ENCODE data around the gene FGFBP1. TPM values are rescaled to one million over a fixed set of nuclear protein-coding genes. Genes with fewer than 3 reads are reported as not detected.
A peak's percentile ranks its signal among the peaks of the same experiment; 100 is the strongest.

FGFBP1 gene
- total and polyA plus RNA-seq, 2 of the 4 experiments (the other 2 are of a cell fraction), result under 0.01 TPM; not detected in 1

DNA sequence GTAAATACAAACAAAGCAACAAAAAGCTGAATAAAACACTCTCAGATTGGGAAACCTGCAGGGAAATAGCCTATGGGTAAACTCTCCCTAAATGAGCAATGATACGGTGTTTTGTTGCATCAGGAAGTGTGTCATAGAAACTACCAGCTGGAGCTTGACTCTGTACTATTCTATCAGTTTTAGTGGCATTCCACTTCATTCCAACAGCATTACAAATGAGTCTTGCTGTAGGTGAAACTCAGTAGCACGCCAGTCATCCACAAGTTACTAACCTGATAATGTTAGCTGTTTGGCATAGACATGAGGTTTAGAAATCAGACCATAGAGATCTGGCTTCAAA is 24.9 kb downstream of the FGFBP1 start:
- no peak overlapping the region for H3K27ac ChIP-seq (ENCODE audit: insufficient read depth, low read length)
- no peaks in the 10 kb centered on the region; the same call in 1 of the 2 replicates for H3K9me1 ChIP-seq (ENCODE audit: insufficient read depth, low read length)
- no peak overlapping the region for H3K4me3 ChIP-seq (ENCODE audit: insufficient read depth, low read depth, low read length)
- TF ChIP-seq, protein P1, sequence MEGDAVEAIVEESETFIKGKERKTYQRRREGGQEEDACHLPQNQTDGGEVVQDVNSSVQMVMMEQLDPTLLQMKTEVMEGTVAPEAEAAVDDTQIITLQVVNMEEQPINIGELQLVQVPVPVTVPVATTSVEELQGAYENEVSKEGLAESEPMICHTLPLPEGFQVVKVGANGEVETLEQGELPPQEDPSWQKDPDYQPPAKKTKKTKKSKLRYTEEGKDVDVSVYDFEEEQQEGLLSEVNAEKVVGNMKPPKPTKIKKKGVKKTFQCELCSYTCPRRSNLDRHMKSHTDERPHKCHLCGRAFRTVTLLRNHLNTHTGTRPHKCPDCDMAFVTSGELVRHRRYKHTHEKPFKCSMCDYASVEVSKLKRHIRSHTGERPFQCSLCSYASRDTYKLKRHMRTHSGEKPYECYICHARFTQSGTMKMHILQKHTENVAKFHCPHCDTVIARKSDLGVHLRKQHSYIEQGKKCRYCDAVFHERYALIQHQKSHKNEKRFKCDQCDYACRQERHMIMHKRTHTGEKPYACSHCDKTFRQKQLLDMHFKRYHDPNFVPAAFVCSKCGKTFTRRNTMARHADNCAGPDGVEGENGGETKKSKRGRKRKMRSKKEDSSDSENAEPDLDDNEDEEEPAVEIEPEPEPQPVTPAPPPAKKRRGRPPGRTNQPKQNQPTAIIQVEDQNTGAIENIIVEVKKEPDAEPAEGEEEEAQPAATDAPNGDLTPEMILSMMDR (conservative IDR thresholded peaks at IDR 0.05; ENCODE audit: low read depth, low read length), result no peak
- TF ChIP-seq BHLHE40 (IDR thresholded peaks at IDR 0.05; ENCODE audit: low read depth, low read length) (peak; percentile 42; the same call in 1 of the 2 replicates), CHD1 (IDR thresholded peaks at IDR 0.05; ENCODE audit: low read depth, low read length) (no peak), NFE2L2 (IDR thresholded peaks at IDR 0.05; ENCODE audit: low read depth, low read length) (no peak), RCOR1 (IDR thresholded peaks at IDR 0.05; ENCODE audit: insufficient replicate concordance, low read length) (no peak), MXI1 (IDR thresholded peaks at IDR 0.05; ENCODE audit: borderline replicate concordance, low read depth, low read length) (no peak), SMC3 (IDR thresholded peaks at IDR 0.05; ENCODE audit: low read depth, low read length) (no peak), USF2 (IDR thresholded peaks at IDR 0.05; ENCODE audit: low read depth, low read length) (no peak), RFX5 (IDR thresholded peaks at IDR 0.05; ENCODE audit: low read depth, low read length) (no peak), MAFK (IDR thresholded peaks at IDR 0.05; ENCODE audit: low read depth, low read length) (0 out of 2 replicates have a peak, but pooled peaks have one; percentile 27), CEBPB (IDR thresholded peaks at IDR 0.05; ENCODE audit: low read depth, low read length) (peak; percentile 93), ELK1 (IDR thresholded peaks at IDR 0.05; ENCODE audit: borderline replicate concordance, low read depth, low read length) (no peak), FOS (IDR thresholded peaks at IDR 0.05; ENCODE audit: low read depth, low read length) (peak; percentile 40; the same call in 1 of the 2 replicates), MAZ (IDR thresholded peaks at IDR 0.05; ENCODE audit: borderline replicate concordance, low read depth, low read length) (no peak), POLR2A (IDR thresholded peaks at IDR 0.05; ENCODE audit: low read depth, low read length) (no peak), RAD21 (IDR thresholded peaks at IDR 0.05; ENCODE audit: low read length) (no peak)
- H4K8ac ChIP-seq (ENCODE audit: low read depth in 2 of 2, low read length in 2 of 2), result peak overlapping the region in 1 of 2 experiments; percentile 78; a peak in 2 of 4 replicates
- H4K20me1 ChIP-seq (ENCODE audit: insufficient read depth, low read length), result no peaks in the 10 kb centered on the region
- peak overlapping the region; percentile 78; the same call in 1 of the 2 replicates for H2BK20ac ChIP-seq (ENCODE audit: low read depth, low read length)
- no peak overlapping the region for H3K9ac ChIP-seq (ENCODE audit: low read depth, low read length)
- ChIA-PET CTCF (interaction anchor here (0.6 to 1.5 kb wide), 2 partner anchors 31 to 1567 kb away, joined by 3 to 4 read pairs; no protein-coding TSS in a partner anchor), POLR2A (ENCODE audit: unreplicated experiment) (no interaction called here)
- no peak overlapping the region; the same call in 1 of the 2 replicates for H3K56ac ChIP-seq (ENCODE audit: extremely low read depth, insufficient read depth, low read length)
- intact Hi-C loops (cut with micrococcal nuclease) (loop anchor here (2.0 kb wide), 1 partner anchor 19 kb away; no protein-coding TSS in a partner anchor), in situ Hi-C loops (cut with MboI; ENCODE audit: low sequenced_read_pairs) (no loop called here), dilution Hi-C loops (cut with HindIII; ENCODE audit: low sequenced_read_pairs, unreplicated experiment) (no loop called here)
- peak overlapping the region; percentile 77; the same call in 1 of the 3 replicates for H2BK15ac ChIP-seq (ENCODE audit: low read depth, low read length)
- no peak overlapping the region for H3K4ac ChIP-seq (ENCODE audit: low read depth, low read length)
- H3K14ac ChIP-seq (replicated peaks; ENCODE audit: low read depth, low read length), result no peak overlapping the region; the same call in 1 of the 2 replicates
- no peaks in the 10 kb centered on the region for H3K27me3 ChIP-seq (ENCODE audit: control insufficient read depth, insufficient read depth, low read length)
- WGBS, 2 experiments (ENCODE audit: extremely low coverage in 2 of 2, insufficient read length in 1 of 2), result no CpG with 5 or more reads among the region's 2 CpGs
- H4K91ac ChIP-seq (ENCODE audit: insufficient read depth, low read depth, low read length), result peak overlapping the region; percentile 18; the same call in 1 of the 2 replicates
- no peaks in the 10 kb centered on the region for H3K36me3 ChIP-seq (ENCODE audit: control insufficient read depth, insufficient read depth, low read length)
- H2AK9ac ChIP-seq (replicated peaks; ENCODE audit: low read depth, low read length, poor library complexity), result no peak overlapping the region
- H2AK5ac ChIP-seq (ENCODE audit: low read depth, low read length), result 0 out of 2 replicates have a peak overlapping the region, but pooled peaks have one; percentile 40
- H3K23ac ChIP-seq (ENCODE audit: low read depth, low read length), result no peak overlapping the region
- peak; percentile 94 for ATAC-seq (ENCODE audit: low read depth)
- peak overlapping the region; percentile 75; the same call in 1 of the 2 replicates for H3K18ac ChIP-seq (ENCODE audit: low read depth, low read length)
- peak overlapping the region; percentile 70 for H2BK5ac ChIP-seq (ENCODE audit: low read depth, low read length, poor library complexity, severe bottlenecking)
- peaks cover 2% of the 10 kb centered on the region; the same call in 1 of the 2 replicates for H3K9me3 ChIP-seq (ENCODE audit: control insufficient read depth, insufficient read depth, low read length)
- BruUV-seq (replicated peaks), result no TSS peak
- no peaks in the 10 kb centered on the region for H3K79me1 ChIP-seq (ENCODE audit: low read depth in 1 of 2, low read length in 2 of 2)
- H4K5ac ChIP-seq (ENCODE audit: low read depth, low read length), result no peak overlapping the region; the same call in 1 of the 2 replicates
- peak; percentile 97 for DNase-seq
- no peak overlapping the region for H2AFZ ChIP-seq (replicated peaks; ENCODE audit: low read length, poor library complexity)
- H2BK120ac ChIP-seq (ENCODE audit: low read depth, low read length), result peak overlapping the region; percentile 71
- peaks cover 7% of the 10 kb centered on the region for H3K4me1 ChIP-seq (ENCODE audit: control insufficient read depth, insufficient read depth, low read length)
- H3K4me2 ChIP-seq (ENCODE audit: low read depth, low read length), result peak overlapping the region; percentile 55; the same call in 1 of the 2 replicates

Data from IMR-90 (cell line).